IgD-negative memory B cell (primary cell): Measurements from ENCODE around the gene C1R. TPM values are rescaled to one million over a fixed set of nuclear protein-coding genes. Genes with fewer than 3 reads are reported as not detected.
A peak's percentile ranks its signal among the peaks of the same experiment; 100 is the strongest.

Experiments
- H3K27ac Mint-ChIP-seq, 3 donors: one replicate each; pipeline ENCODE4 v1.8.0; 2020 to 2022; ENCODE audit warnings: mild to moderate bottlenecking in 3 of 3, mixed read lengths in 3 of 3, moderate library complexity in 1 of 3
- H3K27me3 Mint-ChIP-seq: one replicate; pipeline ENCODE4 v1.8.0; 2021; ENCODE audit warnings: mixed read lengths
- H3K36me3 Mint-ChIP-seq: one replicate; pipeline ENCODE4 v1.8.0; 2020; ENCODE audit warnings: mild to moderate bottlenecking, mixed read lengths
- H3K4me1 Mint-ChIP-seq, 3 donors: one replicate each; pipeline ENCODE4 v1.8.0; 2020 to 2022; ENCODE audit warnings: mixed read lengths in 3 of 3, mild to moderate bottlenecking in 1 of 3
- H3K4me3 Mint-ChIP-seq, 4 donors: one replicate each; pipeline ENCODE4 v1.8.0; 2020 to 2022; ENCODE audit warnings: mild to moderate bottlenecking in 4 of 4, mixed read lengths in 4 of 4, moderate library complexity in 3 of 4
- H3K9me3 Mint-ChIP-seq, 3 donors: one replicate each; pipeline ENCODE4 v1.8.0; 2020 to 2021; ENCODE audit warnings: mixed read lengths in 3 of 3, mild to moderate bottlenecking in 1 of 3
- polyA plus RNA-seq: library from polyadenylated mRNA; unstranded; fragments of 300-500 nt; fragmentation: Illumina TruSeq; gene quantifications from one replicate; pipeline ENCODE4 v1.2.3, GENCODE V29; 2021

The C1R gene
- polyA plus RNA-seq, 1 donor from 2014 or later = not detected

- Mint-ChIP-seq H3K27ac (no peak overlapping the region), H3K4me1 (peaks cover 0 to 5% (median 4%) of the 10 kb centered on the region in 3 donors), H3K36me3 (peaks cover 3% of the 10 kb centered on the region), H3K27me3 (no peaks in the 10 kb centered on the region), H3K4me3 (no peak overlapping the region), H3K9me3 (no peaks in the 10 kb centered on the region)
Measured at GRCh38 chr12:7096979-7097378, 4.7 kb upstream of the C1R start.

- H3K4me1 Mint-ChIP-seq = peaks cover 0 to 5% (median 5%) of the 10 kb centered on the region in 3 donors
- H3K9me3 Mint-ChIP-seq = no peaks in the 10 kb centered on the region
- H3K27me3 Mint-ChIP-seq = no peaks in the 10 kb centered on the region
- no peak overlapping the region for H3K4me3 Mint-ChIP-seq
- no peak overlapping the region for H3K27ac Mint-ChIP-seq
- H3K36me3 Mint-ChIP-seq = peaks cover 3% of the 10 kb centered on the region
Measured at GRCh38 chr12:7096006-7096932, 4.0 kb upstream of the C1R start.

GRCh38 chr12:7093892-7094291 is 1.6 kb upstream of the C1R start:
- peaks cover 0 to 5% (median 5%) of the 10 kb centered on the region in 3 donors for H3K4me1 Mint-ChIP-seq
- no peaks in the 10 kb centered on the region for H3K27me3 Mint-ChIP-seq
- H3K36me3 Mint-ChIP-seq = peaks cover 3% of the 10 kb centered on the region
- no peak overlapping the region for H3K27ac Mint-ChIP-seq
- no peaks in the 10 kb centered on the region for H3K9me3 Mint-ChIP-seq
- H3K4me3 Mint-ChIP-seq = no peak overlapping the region

- Mint-ChIP-seq H3K27me3 (no peaks in the 10 kb centered on the region), H3K36me3 (peaks cover under 1% of the 10 kb centered on the region), H3K4me3 (no peak overlapping the region), H3K9me3 (no peaks in the 10 kb centered on the region), H3K4me1 (peaks cover 0 to 5% (median 5%) of the 10 kb centered on the region in 3 donors), H3K27ac (no peak overlapping the region)
Measured at GRCh38 chr12:7093486-7093885, 1.2 kb upstream of the C1R start.

- H3K36me3 Mint-ChIP-seq = no peaks in the 10 kb centered on the region
- H3K27ac Mint-ChIP-seq = peak overlapping the region in 1 of 3 donors; percentile 62
- no peaks in the 10 kb centered on the region for H3K27me3 Mint-ChIP-seq
- H3K4me1 Mint-ChIP-seq = peaks cover 0 to 5% (median 5%) of the 10 kb centered on the region in 3 donors
- H3K4me3 Mint-ChIP-seq = no peak overlapping the region
- H3K9me3 Mint-ChIP-seq = no peaks in the 10 kb centered on the region
Measured at GRCh38 chr12:7092986-7093460, 778 bp upstream of the C1R start.

GRCh38 chr12:7091660-7092228 is 501 bp downstream of the C1R start:
- no peaks in the 10 kb centered on the region for H3K27me3 Mint-ChIP-seq
- H3K9me3 Mint-ChIP-seq = no peaks in the 10 kb centered on the region
- H3K4me1 Mint-ChIP-seq = peaks cover 0 to 5% (median 5%) of the 10 kb centered on the region in 3 donors
- no peaks in the 10 kb centered on the region for H3K36me3 Mint-ChIP-seq
- H3K4me3 Mint-ChIP-seq = peak overlapping the region in 3 of 4 donors; percentile 79 to 92 (median 88)
- H3K27ac Mint-ChIP-seq = no peak overlapping the region

- Mint-ChIP-seq H3K4me1 (peaks cover 0 to 5% (median 5%) of the 10 kb centered on the region in 3 donors), H3K4me3 (no peak overlapping the region), H3K27ac (no peak overlapping the region), H3K9me3 (no peaks in the 10 kb centered on the region), H3K36me3 (no peaks in the 10 kb centered on the region), H3K27me3 (no peaks in the 10 kb centered on the region)
Measured at GRCh38 chr12:7091171-7091570, 1.1 kb downstream of the C1R start.

- Mint-ChIP-seq H3K9me3 (no peaks in the 10 kb centered on the region), H3K27me3 (no peaks in the 10 kb centered on the region), H3K4me3 (no peak overlapping the region), H3K36me3 (no peaks in the 10 kb centered on the region), H3K27ac (no peak overlapping the region), H3K4me1 (peaks cover 0 to 5% (median 5%) of the 10 kb centered on the region in 3 donors)
Measured at GRCh38 chr12:7090222-7090998, 1.8 kb downstream of the C1R start.

GRCh38 chr12:7089196-7089871 is 2.9 kb downstream of the C1R start:
- Mint-ChIP-seq H3K9me3 (no peaks in the 10 kb centered on the region), H3K4me1 (peaks cover 0 to 5% (median 5%) of the 10 kb centered on the region in 3 donors), H3K27ac (peak overlapping the region in 1 of 3 donors; percentile 46), H3K4me3 (no peak overlapping the region), H3K27me3 (no peaks in the 10 kb centered on the region), H3K36me3 (no peaks in the 10 kb centered on the region)

- Mint-ChIP-seq H3K4me3 (no peak overlapping the region), H3K4me1 (no peaks in the 10 kb centered on the region), H3K9me3 (peaks cover 1 to 4% (median 3%) of the 10 kb centered on the region in 3 donors), H3K27me3 (no peaks in the 10 kb centered on the region), H3K27ac (no peak overlapping the region), H3K36me3 (no peaks in the 10 kb centered on the region)
Measured at GRCh38 chr12:7083125-7083524, 9.1 kb downstream of the C1R start.

- no peaks in the 10 kb centered on the region for H3K27me3 Mint-ChIP-seq
- H3K9me3 Mint-ChIP-seq = peaks cover 1 to 4% (median 3%) of the 10 kb centered on the region in 3 donors
- H3K27ac Mint-ChIP-seq = no peak overlapping the region
- no peak overlapping the region for H3K4me3 Mint-ChIP-seq
- H3K36me3 Mint-ChIP-seq = no peaks in the 10 kb centered on the region
- H3K4me1 Mint-ChIP-seq = no peaks in the 10 kb centered on the region
Measured at GRCh38 chr12:7081037-7081436, 11.2 kb downstream of the C1R start.

- Mint-ChIP-seq H3K27ac (no peak overlapping the region), H3K36me3 (no peaks in the 10 kb centered on the region)
Measured at GRCh38 chr12:7079826-7080125, 12.5 kb downstream of the C1R start.

GRCh38 chr12:7078163-7078562 is 14.1 kb downstream of the C1R start:
- Mint-ChIP-seq H3K9me3 (peaks cover under 1 to 2% (median 2%) of the 10 kb centered on the region in 3 donors), H3K27me3 (peaks cover 4% of the 10 kb centered on the region), H3K4me3 (no peak overlapping the region), H3K27ac (no peak overlapping the region), H3K4me1 (no peaks in the 10 kb centered on the region), H3K36me3 (no peaks in the 10 kb centered on the region)

More at GRCh38 chr12:7079826-7080125, 12.5 kb downstream of the C1R start:
- Mint-ChIP-seq H3K27me3 (peaks cover 4% of the 10 kb centered on the region), H3K9me3 (peaks cover 1 to 4% (median 3%) of the 10 kb centered on the region in 3 donors), H3K4me1 (no peaks in the 10 kb centered on the region), H3K4me3 (no peak overlapping the region)

GRCh38 chr12:7076493-7076892 is 15.8 kb downstream of the C1R start:
- Mint-ChIP-seq H3K9me3 (no peaks in the 10 kb centered on the region), H3K27me3 (peaks cover 10% of the 10 kb centered on the region), H3K4me1 (no peaks in the 10 kb centered on the region), H3K36me3 (no peaks in the 10 kb centered on the region), H3K27ac (no peak overlapping the region), H3K4me3 (no peak overlapping the region)
